Daoy (cell line): ENCODE measurements around the gene TNFRSF25. TPM values are rescaled to one million over a fixed set of nuclear protein-coding genes. Genes with fewer than 3 reads are reported as not detected.

Experiments used
- DNase-seq: peaks from one replicate; pipeline ENCODE4 v3.0.0-alpha.2; 2015; ENCODE audit warnings: low read depth
- total RNA-seq: library from RNA; depleted of rRNA; stranded (reverse); fragments of >200 nt; shearing (Covaris generic); gene quantifications from 2 replicates; pipeline ENCODE4 v1.2.3, GENCODE V29; 2014; rRNA removed

TNFRSF25 gene
- total RNA-seq, 1 experiment from 2014 or later, result 3.5 TPM

DNA sequence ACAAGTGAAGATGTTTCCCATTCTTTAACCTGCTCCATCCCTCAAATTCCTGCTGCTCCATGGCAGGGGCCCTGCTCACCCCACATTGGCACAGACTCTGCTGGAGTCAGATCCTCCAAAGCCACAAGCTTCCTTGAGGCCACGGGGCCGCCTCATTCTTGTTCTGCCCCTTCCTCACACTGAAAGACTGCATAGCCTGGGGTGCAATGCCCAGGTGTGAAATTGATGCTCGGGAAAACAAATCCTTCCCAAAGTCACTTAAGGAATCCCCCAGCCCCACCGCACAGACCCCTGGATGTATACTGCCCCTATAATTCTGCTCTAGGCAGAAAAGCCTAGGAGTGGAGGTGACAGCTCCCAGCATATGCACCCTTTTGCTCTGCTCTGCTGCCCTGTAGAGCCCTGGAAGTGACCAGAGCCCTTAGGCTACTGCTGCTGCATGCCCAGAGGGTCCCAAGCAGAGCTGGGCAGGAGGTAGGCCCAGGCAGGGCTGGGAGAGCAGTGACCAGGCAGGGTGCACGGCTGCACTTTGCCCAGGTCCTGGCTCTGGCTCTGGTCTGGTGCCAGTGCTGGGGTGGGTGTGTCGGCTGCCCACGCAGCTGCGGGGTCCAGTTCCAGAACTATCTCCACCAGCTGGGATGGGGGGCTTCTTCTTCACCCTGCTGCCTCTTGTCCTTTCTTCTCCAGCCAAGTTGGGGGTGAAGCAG lies 47.9 kb downstream of the TNFRSF25 start:
- no peak for DNase-seq

DNA sequence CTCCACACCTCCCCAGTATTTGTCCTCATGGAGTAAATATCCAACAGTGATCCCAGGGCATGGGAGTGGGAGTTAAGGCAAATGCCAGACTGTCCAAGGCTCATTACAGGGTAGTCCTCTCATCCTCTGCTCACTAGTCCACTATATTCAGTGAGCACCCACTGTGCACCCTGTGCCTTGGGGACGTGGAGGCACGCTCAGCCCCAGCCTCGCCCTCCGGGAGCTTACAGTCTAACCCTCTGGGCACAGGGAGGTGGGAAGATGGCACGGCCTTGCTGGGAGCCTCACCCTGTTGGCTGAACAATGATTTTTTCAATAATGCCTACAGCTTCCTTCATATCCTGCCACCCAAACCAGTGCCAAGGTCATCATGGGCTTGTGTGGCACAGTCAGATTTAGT lies 49.1 kb downstream of the TNFRSF25 start:
- DNase-seq, result no peak

DNA sequence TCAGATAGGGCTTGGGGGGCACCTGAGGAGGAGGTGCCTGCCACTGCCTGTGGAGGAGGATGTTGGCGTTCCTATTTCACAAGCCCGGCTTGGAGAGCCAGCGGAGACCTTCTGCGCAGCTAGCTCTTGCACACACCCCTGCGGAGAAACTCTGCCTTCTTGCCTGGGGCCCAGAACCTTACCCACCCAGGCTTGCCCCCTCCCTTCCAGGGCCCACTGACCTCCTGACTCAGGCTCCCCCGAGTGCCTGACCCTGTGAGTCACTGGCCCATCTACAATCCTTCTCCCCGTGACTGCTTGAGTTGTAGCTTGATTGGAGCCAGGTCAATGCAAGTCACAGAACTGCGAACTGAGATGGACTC lies 49.7 kb downstream of the TNFRSF25 start:
- DNase-seq, result no peak

DNA sequence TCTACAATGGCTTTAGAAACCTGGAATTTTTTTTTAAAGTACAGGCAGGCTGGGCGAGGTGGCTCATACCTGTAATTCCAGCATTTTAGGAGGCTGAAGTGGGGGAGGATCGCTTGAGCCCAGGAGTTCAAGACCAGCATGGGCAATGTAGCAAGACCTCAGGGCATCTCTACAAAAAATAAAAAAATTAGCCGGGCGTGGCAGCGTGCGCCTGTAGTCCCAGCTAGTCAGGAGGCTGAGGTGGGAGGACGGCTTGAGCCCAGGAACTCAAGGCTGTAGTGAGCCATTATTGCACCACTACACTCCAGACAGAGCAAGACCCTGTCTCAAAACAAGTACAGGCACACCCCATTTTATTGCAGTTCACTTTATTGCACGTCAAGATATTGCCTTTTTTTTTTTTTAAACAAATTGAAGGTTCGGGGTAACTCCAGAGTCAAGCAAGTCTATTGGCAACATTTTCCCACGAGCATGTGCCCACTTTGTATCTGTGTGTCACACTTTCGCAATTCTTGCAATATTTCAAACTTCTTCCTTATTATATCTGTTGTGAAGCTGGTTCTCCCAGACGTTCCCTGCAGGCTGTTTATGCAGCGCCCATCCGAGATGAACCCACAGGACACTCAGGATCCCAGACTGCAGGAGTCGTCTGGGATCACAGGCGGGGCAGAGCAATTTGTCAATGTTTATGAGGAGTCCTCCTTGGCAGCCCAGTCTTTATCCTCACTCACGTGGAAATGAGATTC lies 50.9 kb downstream of the TNFRSF25 start:
- no peak for DNase-seq

DNA sequence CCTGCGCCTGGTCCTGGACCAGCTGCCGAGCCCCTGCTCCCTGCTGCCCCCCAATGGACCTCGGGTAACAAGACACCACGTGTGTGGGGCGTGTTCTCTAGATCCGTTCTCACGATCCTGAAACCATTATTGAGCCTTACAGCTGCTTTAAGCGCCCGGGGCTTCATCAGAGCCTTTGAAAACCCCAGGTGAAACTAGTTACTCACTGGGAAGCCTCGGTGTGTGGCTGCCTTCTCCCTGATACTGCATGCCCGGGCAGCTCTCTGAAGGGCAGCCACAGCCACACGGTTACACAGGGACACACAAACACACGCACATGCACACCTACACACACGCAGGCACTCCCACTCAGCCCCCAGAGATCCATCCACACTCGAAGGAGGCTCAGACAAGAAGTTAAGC lies 51.5 kb downstream of the TNFRSF25 start:
- peak; percentile 81 for DNase-seq

DNA sequence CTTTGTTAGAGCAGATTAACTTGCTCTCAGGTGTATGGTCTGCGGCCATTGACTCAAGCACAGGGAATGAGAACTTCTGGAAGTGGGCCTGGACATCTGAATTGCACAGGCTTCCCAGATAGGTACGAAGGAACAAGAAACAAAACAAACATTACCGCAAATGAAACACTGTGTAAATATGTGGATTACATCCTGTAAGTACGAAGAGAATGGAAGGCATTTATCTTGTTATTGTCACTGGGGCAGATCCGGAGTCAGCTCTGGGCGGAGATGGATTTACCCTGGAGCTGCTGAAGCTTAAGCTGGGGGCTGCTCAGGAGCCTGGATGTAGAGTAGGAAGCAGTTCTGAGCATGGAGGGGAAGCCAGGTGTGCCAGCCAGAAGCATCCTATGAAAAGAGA lies 53.1 kb downstream of the TNFRSF25 start:
- DNase-seq, result no peak

Other genes with a start within 250 kb of the TNFRSF25 start
- gene ICMT, start 230.2 kb downstream of the TNFRSF25 start, total RNA-seq, result 88.7 and 106 TPM in 2 replicates
- gene HES3, start 222.0 kb downstream of the TNFRSF25 start, total RNA-seq, result not detected in 2 replicates
- gene GPR153, start 205.1 kb downstream of the TNFRSF25 start, total RNA-seq, result 3.0 and 6.3 TPM in 2 replicates
- gene ACOT7, start 72.4 kb downstream of the TNFRSF25 start, total RNA-seq, result 41.9 and 45.1 TPM in 2 replicates
- 0.27 TPM in 1 of 2 replicates, not detected in the other for gene HES2, start 46.3 kb downstream of the TNFRSF25 start, total RNA-seq
- gene ESPN, start 41.4 kb downstream of the TNFRSF25 start, total RNA-seq, result not detected in 2 replicates
- 8.1 and 8.4 TPM in 2 replicates for gene PLEKHG5, start 25.5 kb upstream of the TNFRSF25 start, total RNA-seq
- gene NOL9, start 88.3 kb upstream of the TNFRSF25 start, total RNA-seq, result 29.9 and 42.1 TPM in 2 replicates
- gene TAS1R1, start 89.1 kb upstream of the TNFRSF25 start, total RNA-seq, result not detected in 2 replicates
- 18.9 and 19.7 TPM in 2 replicates for gene ZBTB48, start 113.8 kb upstream of the TNFRSF25 start, total RNA-seq
- 48.2 and 48.7 TPM in 2 replicates for gene KLHL21, start 136.7 kb upstream of the TNFRSF25 start, total RNA-seq
- gene PHF13, start 147.6 kb upstream of the TNFRSF25 start, total RNA-seq, result 13.6 and 17.0 TPM in 2 replicates
- 14.9 and 27.2 TPM in 2 replicates for gene THAP3, start 158.7 kb upstream of the TNFRSF25 start, total RNA-seq
- 45.7 and 48.3 TPM in 2 replicates for gene DNAJC11, start 235.6 kb upstream of the TNFRSF25 start, total RNA-seq